GM18519 (cell line): Measurements from ENCODE around the gene TMEM186.
"Not testable (repeated sequence)": the region's sequence is repeated elsewhere in the genome, so short reads cannot be mapped to it uniquely, and the experiment has no call there.

ENCODE experiments used
- ATAC-seq: cut with Tn5 transposase; IDR thresholded peaks from one replicate; pipeline ENCODE4 v1.9.1; 2021; ENCODE audit warnings: mild to moderate bottlenecking, moderate library complexity; ENCODE audit not compliant: unreplicated experiment, low FRiP score

TMEM186 gene

GRCh38 chr16:8812162-8812843, 14.9 kb upstream of the TMEM186 start:
- ATAC-seq = no peak

DNA sequence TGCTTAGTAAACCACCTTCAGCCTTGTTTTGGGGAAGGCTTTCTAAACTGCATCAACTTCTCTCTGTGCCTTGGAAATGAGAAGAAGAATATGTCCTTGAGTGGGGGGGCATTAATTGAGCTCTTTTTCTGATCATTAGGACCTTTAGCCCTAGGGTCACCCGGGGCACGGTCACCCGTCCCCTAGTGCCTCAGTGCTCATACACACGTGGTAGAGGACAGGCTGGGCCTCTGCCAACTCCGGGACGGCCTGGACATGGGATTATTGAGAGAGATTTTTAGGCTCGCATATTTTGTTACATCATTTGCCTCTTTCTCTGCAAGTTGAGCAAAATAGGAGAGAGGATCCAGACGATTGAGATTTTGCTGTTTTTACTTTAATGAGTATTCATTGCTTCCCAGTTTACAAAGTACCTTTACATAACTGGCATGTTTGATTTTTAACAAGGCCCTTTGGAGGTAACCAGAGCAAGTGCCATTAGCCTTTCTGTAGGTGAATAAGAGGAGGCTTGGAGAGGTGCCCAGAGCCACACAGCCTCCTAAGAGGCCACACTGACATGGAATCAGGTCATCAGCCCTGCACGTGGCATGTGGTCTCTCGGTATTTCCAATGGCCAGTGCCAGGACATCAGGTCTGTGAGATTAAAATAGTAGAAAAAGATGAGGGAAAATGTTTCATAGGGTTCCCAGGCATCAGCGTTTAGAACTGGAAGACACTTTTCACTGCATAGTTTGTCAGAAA, 11.3 kb upstream of the TMEM186 start:
- no peak for ATAC-seq

DNA sequence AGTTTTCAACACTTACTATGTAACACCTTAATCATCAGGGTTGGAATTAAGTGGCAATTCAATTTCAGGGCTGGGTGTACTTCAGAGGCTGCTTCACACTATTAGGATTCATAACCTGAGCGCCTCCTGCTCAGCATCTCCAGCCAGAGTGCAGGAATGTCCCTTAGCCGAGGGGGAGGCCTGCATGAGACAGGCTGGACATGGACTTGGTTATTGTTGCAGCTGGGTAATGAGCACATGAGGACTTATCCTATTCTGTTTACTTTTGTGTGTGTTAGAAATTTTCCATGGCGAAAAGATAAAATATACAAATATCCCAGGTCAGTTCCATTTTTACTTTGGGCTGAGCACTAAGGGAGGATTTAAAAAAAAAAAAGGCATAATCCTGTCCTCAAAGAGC, 10.6 kb upstream of the TMEM186 start:
- ATAC-seq = no peak

DNA sequence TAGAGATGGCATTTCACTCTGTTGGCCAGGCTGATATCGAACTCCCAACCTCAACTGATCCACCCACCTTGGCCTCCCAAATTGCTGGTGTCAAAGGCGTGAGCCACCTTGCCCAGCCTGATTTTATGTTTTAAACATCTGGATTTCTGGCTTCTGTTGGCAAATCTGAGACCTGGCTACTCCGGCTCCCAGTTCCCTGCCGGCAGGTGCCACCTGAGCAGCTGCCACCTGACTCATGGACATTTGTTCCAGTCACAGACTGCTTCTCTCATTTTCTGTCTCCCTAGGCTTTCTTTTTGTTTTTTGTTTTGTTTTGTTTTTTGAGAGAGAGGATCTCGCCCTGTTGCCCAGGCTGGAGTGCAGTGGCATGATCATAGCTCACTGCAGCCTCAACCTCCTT, 9.8 kb upstream of the TMEM186 start:
- ATAC-seq = no peak

GRCh38 chr16:8806272-8806983, 9.0 kb upstream of the TMEM186 start:
- no peak for ATAC-seq

DNA sequence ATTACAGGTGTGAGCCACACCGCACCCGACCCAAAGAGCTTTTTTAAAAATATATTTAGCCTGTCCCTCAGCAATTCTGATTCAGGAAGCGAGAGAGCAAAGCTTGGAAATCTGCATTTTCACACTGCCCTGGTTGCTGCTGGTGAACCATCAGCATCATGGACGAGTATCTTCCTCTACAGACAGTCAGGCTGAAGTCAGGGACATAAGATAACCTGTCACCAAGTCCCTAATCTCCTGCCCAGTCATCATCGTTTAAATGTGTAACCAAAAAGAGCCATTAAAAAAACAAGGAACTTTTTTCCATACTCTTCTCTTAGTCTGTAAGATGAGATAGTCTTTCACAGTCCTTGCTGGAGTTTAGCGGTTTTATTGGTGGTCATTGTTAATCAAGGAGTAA, 6.9 kb upstream of the TMEM186 start:
- ATAC-seq = no peak

- ATAC-seq = not testable (repeated sequence)
Measured at GRCh38 chr16:8803733-8804132, 6.3 kb upstream of the TMEM186 start.

- ATAC-seq = no peak
Measured at GRCh38 chr16:8801701-8802100, 4.3 kb upstream of the TMEM186 start.

DNA sequence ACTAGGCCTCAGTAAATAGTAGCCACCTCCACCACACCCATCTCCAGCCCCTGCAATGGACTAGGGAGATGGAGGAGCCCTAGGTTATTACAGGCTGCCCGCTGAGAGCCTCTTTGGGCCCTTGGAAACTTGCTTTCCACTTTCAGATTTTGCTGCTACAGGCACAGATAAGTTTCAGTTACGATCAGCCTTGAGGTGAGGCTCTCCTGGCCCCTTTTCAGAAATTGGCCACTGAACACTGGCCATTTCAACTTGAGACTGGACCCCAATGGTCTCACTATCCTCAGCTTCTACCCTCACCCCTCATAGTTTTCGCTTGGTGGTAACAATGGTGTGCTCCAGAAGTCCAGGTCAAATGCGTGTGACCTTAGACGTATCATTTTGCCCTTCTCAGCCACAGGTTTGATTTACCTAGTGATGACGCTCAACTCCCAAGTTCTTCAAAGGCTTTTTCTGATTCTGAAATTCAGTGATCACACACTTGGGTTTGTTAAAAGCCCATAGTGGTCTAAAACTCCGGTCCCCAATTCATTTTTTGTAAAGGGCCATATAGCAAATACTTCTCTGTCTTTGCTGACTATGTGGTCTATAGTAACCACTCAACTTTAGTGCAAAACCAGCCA, 1.2 kb upstream of the TMEM186 start:
- no peak for ATAC-seq

DNA sequence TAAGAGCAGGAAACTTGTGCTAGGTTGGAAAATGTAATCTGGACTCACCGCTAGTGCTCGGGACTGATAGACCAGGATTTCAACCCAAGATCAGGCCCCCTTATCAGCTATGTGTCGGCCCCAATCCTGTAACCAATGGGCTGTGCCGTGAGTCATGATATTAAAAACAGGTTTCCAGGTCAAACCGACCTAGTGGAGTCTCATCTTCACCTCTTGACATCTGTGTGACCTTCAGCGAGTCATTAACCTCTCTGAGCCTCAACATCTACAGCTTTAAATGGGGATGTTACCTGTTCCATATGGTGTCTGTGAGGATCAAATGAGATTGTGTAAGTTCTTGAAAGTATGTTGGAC, 712 bp upstream of the TMEM186 start:
- no peak for ATAC-seq

DNA sequence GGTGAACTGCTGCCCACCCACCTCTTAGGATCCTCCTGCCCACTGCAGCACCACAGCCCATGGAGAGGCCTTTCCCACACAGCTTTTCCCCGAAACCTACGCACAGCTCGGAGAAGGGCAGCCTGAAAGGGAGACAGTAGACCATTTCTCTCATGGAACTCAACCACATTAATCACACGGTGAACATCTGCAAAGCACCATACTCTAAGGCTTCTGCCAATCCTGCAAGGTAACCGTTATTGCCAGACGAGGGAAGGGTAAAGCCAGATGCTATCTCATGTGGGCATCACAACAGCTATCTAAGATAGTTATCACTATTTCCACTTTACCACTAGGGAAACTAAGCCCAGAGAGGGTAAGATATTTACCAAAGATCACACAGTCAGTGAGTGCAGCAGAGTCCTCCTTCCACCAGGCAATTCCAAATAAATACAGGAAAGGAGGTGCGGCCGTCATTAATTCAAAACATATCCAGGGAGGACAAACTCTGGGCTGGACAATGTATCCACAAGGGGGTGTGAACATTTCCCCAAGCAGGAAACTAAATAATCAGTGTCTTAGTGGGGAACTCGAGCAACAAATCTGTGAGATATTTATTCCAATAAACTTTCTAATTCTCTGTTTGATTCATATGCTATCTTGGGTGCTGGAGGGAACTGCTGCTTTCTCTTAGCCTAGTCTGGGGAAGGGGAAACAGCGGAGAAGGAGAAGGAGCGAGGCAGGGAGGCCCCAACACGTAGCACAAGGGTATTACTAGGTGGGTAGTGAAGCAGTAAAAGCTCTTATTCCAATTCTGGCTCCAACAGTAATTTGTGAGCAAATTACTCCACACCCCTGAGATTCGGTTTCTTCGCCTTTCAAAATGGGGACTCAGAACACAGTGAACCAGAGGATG, 723 bp downstream of the TMEM186 start:
- ATAC-seq = no peak

DNA sequence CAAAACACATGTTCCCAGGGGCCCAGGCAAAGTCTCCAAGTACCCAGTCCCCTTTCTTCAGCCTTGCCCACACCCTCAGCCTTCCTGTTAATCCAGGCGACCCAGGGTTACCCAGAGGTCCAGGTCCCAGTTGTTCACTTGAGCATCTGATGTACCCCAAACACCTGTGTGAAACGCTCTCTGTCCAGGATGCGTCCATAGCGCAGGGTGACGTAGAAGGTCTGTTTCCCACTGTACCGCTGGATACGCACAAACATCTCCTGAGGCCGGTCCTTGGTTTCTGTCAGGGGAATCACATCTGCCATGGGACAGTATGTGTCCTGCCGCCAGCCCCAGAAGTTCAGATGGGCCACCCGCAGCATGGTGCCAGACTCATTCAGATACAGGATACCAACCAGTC, 1.6 kb downstream of the TMEM186 start:
- ATAC-seq = no peak

DNA sequence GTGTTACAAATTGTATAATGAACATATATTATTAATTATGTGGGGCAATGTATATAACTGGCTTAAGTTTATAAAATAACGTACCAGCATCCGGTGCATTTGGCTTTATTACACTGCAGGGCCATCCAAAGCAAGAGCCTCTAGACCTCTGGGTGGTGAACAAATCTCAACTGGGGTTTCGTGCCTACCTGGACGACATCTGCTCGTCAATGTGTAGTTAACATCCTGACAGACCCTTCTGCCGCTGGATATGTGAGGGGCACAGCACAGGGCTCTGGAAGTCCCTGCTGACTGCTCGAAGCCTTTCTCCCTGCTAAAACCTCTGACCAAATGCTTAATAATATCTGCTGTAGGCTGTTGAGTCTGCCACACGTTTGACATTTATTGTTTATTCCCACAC, 2.3 kb downstream of the TMEM186 start:
- no peak for ATAC-seq

DNA sequence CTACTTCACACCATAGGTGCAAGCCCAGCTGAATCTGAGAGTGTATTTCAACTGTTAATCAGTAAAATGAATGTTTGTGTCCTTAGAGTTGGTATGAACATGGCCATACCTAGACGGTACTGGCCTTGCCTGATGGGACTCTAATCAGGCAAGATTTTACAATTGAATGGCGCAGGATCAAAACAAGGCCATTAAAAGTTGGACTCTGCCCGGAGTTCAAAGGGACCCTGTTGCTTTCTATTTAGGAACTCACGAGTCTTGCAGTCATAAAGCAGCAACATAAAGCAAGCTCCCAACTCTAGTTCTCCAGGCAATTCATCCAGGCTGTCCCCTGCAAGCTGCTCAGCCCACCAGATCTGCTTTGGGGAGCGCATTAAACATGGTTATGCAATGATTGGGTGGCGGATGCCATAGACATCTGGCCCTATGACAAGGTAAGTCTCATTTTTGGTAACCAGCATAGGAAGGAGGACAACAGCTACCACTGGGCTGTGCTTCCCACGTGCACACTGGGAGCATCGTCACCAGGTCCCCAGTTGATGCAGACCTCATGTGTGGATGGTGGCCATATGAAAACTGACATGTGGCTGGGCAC, 8.8 kb downstream of the TMEM186 start:
- ATAC-seq = no peak

DNA sequence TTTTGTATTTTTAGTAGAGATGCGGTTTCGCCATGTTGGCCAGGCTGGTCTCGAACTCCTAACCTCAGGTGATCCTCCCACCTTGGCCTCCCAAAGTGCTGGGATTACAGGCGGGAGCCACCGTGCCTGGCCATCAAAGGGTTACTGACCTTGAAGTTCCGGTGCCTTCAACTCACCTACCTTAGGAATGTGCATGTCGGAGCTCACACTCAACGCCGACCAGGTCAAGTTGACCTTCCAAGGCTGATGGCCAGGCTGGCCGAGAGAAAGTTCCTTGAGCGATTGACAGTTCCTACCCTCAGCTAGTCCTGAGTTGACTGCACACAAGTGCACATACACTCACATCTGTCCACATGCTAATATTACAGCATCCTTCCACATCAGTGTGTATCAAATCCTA, 11.1 kb downstream of the TMEM186 start:
- not testable (repeated sequence) for ATAC-seq

DNA sequence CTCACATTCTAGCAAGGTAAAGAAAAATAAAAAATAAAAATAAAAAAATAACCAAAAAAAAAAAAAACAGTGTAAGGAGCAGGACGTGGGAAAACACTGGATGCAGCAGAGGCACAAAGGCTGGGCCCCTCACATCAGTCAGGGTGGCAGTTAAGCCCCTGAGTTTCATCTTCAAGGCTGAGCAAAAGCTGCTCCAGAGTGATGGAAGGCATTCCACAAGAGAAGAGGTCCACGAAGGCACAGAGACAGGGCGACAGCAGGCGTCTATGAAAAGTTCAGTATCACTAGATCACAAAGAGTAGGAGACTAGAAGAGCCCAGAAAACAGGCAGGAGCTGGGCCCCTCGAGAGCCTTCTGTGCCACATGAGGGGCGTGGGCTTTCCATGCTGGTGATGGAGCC, 12.0 kb downstream of the TMEM186 start:
- ATAC-seq = no peak

GRCh38 chr16:8782673-8783072, 14.8 kb downstream of the TMEM186 start:
- ATAC-seq = no peak

- ATAC-seq = no peak
Measured at GRCh38 chr16:8781797-8782196, 15.6 kb downstream of the TMEM186 start.

GRCh38 chr16:8777217-8777616, 20.2 kb downstream of the TMEM186 start:
- ATAC-seq = no peak

- ATAC-seq = no peak
Measured at GRCh38 chr16:8776129-8776584, 21.3 kb downstream of the TMEM186 start.
